PC-3 (cell line): Measurements from ENCODE around the gene GFY. TPM values are rescaled to one million over a fixed set of nuclear protein-coding genes. Genes with fewer than 3 reads are reported as not detected.

Experiments
- ATAC-seq: fragments of 200-7000 bp; cut with Tn5 transposase; 2 replicates; pipeline ENCODE4 v1.9.1; 2020; ENCODE audit warnings: mild to moderate bottlenecking, moderate library complexity
- BruUV-seq: library from RNA; stranded (reverse); fragments of 400-500 nt; replicated peaks from 2 replicates; lab custom pipeline; 2021; lab: Mats Ljungman, UMichigan
- CTCF ChIA-PET: fragments of 300-600 bp; sonication (Branson Sonifier 250); formaldehyde crosslinking; loops from one replicate; lab custom pipeline; 2022; ENCODE audit warnings: antibody characterized with exemption; lab: Charles Lee
- POLR2A ChIA-PET: fragments of 300-600 bp; sonication (Branson Sonifier 250); formaldehyde crosslinking; loops from one replicate; lab custom pipeline; 2022; ENCODE audit warnings: antibody characterized with exemption; ENCODE audit not compliant: unreplicated experiment; lab: Charles Lee
- DNase-seq: peaks from one replicate; pipeline ENCODE4 v3.0.0-alpha.2; 2015
- H2AFZ ChIP-seq: fragments of 300-600 bp; sonication (generic); 2 replicates; pipeline ENCODE4 v1.6.0; 2016; ENCODE audit warnings: antibody characterized with exemption, low read length
- H3F3A ChIP-seq: fragments of 300-600 bp; sonication (generic); one replicate; pipeline ENCODE4 v1.6.0; 2017; ENCODE audit warnings: antibody characterized with exemption, low read length, control low read depth, mild to moderate bottlenecking; ENCODE audit not compliant: unreplicated experiment
- H3K27ac ChIP-seq: fragments of 300-600 bp; sonication (generic); 2 replicates; pipeline ENCODE4 v1.5.1; 2016; ENCODE audit warnings: mild to moderate bottlenecking, low read length
- H3K27me3 ChIP-seq: fragments of 300-600 bp; sonication (generic); 2 replicates; pipeline ENCODE4 v1.6.1; 2016; ENCODE audit warnings: low read length, mixed read lengths
- H3K36me3 ChIP-seq: fragments of 300-600 bp; sonication (generic); 2 replicates; pipeline ENCODE4 v1.6.1; 2016; ENCODE audit warnings: low read depth, mixed run types, low read length, mixed read lengths
- H3K4me1 ChIP-seq: fragments of 300-600 bp; sonication (generic); 2 replicates; pipeline ENCODE4 v1.5.1; 2016; ENCODE audit warnings: low read length; ENCODE audit not compliant: insufficient read depth
- H3K4me2 ChIP-seq: fragments of 300-600 bp; sonication (generic); 2 replicates; pipeline ENCODE4 v1.6.0; 2016; ENCODE audit warnings: low read length
- H3K4me3 ChIP-seq: fragments of 300-600 bp; sonication (generic); 2 replicates; pipeline ENCODE4 v1.5.1; 2016; ENCODE audit warnings: mild to moderate bottlenecking, low read length, mixed read lengths
- H3K79me2 ChIP-seq: fragments of 300-600 bp; sonication (generic); 2 replicates; pipeline ENCODE4 v1.6.1; 2017; ENCODE audit warnings: low read length, mixed read lengths
- H3K9ac ChIP-seq: fragments of 300-600 bp; sonication (generic); 2 replicates; pipeline ENCODE4 v1.6.0; 2016; ENCODE audit warnings: mild to moderate bottlenecking, low read length
- H3K9me2 ChIP-seq: fragments of 300-600 bp; sonication (generic); replicated peaks from 2 replicates; pipeline ENCODE4 v1.6.1; 2016; ENCODE audit warnings: mixed run types, low read length, mixed read lengths
- H3K9me3 ChIP-seq: fragments of 300-600 bp; sonication (generic); 2 replicates; pipeline ENCODE4 v1.6.1; 2016; ENCODE audit warnings: low read length, mixed read lengths
- H4K20me1 ChIP-seq: fragments of 300-600 bp; sonication (generic); 2 replicates; pipeline ENCODE4 v1.6.1; 2016; ENCODE audit warnings: low read length, mixed read lengths
- EZH2 ChIP-seq: fragments of 300-600 bp; sonication (generic); IDR thresholded peaks from one replicate; pipeline ENCODE4 v1.6.1; 2017; ENCODE audit warnings: antibody characterized with exemption, mild to moderate bottlenecking, low read length; ENCODE audit not compliant: unreplicated experiment
- EZH2phosphoT487 ChIP-seq: fragments of 300-600 bp; sonication (generic); IDR thresholded peaks from 2 replicates; pipeline ENCODE4 v1.6.1; 2018; ENCODE audit warnings: mild to moderate bottlenecking, antibody characterized with exemption, low read length, borderline replicate concordance
- intact Hi-C: fragments of 100-400 bp; cut with micrococcal nuclease; formaldehyde crosslinking; loops from 2 replicates; pipeline ENCODE4 v1.9.0; 2023
- total RNA-seq: library from RNA; depleted of rRNA; stranded (reverse); fragments of >200 nt; gene quantifications from 2 replicates; pipeline ENCODE4 v1.2.3, GENCODE V29; 2014
- TF ChIP-seq, protein P1 (sequence below): fragments of 300-600 bp; sonication (generic); conservative IDR thresholded peaks from 2 replicates; pipeline ENCODE4 v1.5.1; 2017; ENCODE audit warnings: antibody characterized with exemption, low read depth, mild to moderate bottlenecking, low read length

GFY gene
- total RNA-seq, 1 experiment from 2014 or later = not detected

- H3K4me2 ChIP-seq = no peak overlapping the region
- H3K9ac ChIP-seq = no peak overlapping the region
- intact Hi-C loops = no loop called here
- CTCF ChIA-PET = no interaction called here
- H3K36me3 ChIP-seq = peaks cover 3% of the 10 kb centered on the region; the same call in 1 of the 2 replicates
- H2AFZ ChIP-seq = no peak overlapping the region
- no peak overlapping the region for H3K27ac ChIP-seq
- ATAC-seq (no peak), DNase-seq (no peak)
- no TSS peak for BruUV-seq
- H3F3A ChIP-seq = no peaks in the 10 kb centered on the region
- POLR2A ChIA-PET = no interaction called here
- no peaks in the 10 kb centered on the region for H3K27me3 ChIP-seq
- no peak overlapping the region for H3K4me3 ChIP-seq
- no peaks in the 10 kb centered on the region for H3K9me3 ChIP-seq
- peaks cover 8% of the 10 kb centered on the region; the same call in 1 of the 2 replicates for H3K4me1 ChIP-seq
- no peaks in the 10 kb centered on the region for H4K20me1 ChIP-seq
- TF ChIP-seq EZH2phosphoT487 = no peak
- TF ChIP-seq, protein P1, sequence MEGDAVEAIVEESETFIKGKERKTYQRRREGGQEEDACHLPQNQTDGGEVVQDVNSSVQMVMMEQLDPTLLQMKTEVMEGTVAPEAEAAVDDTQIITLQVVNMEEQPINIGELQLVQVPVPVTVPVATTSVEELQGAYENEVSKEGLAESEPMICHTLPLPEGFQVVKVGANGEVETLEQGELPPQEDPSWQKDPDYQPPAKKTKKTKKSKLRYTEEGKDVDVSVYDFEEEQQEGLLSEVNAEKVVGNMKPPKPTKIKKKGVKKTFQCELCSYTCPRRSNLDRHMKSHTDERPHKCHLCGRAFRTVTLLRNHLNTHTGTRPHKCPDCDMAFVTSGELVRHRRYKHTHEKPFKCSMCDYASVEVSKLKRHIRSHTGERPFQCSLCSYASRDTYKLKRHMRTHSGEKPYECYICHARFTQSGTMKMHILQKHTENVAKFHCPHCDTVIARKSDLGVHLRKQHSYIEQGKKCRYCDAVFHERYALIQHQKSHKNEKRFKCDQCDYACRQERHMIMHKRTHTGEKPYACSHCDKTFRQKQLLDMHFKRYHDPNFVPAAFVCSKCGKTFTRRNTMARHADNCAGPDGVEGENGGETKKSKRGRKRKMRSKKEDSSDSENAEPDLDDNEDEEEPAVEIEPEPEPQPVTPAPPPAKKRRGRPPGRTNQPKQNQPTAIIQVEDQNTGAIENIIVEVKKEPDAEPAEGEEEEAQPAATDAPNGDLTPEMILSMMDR = no peak
- no peak for TF ChIP-seq EZH2
- H3K9me2 ChIP-seq = no peaks in the 10 kb centered on the region
- H3K79me2 ChIP-seq = peaks cover 18% of the 10 kb centered on the region
Observed at GRCh38 chr19:49447485-49448431, 22.6 kb downstream of the GFY start.

DNA sequence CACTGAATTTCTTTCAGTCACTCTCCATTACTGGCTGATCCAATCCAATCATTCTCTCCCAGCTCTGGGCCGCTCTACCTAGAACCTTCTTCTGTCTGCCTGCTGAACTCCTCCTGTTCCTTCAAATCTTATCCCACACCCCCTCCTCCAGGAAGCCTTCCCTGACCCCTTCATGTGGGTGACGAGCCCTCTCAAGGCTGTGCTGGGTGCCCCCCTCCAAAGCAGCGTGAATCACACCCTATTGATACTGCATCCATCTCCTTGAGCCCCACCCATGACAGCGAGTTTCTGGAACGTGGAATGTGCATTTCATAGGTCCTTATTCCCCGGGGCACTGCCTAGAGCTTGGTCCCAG is 23.2 kb downstream of the GFY start:
- Histone ChIP-seq H2AFZ (no peak overlapping the region), H3K79me2 (peaks cover 18% of the 10 kb centered on the region), H3K4me1 (peaks cover 8% of the 10 kb centered on the region; the same call in 1 of the 2 replicates), H3K27ac (no peak overlapping the region), H3K9ac (no peak overlapping the region), H3K9me2 (no peaks in the 10 kb centered on the region), H3K4me2 (no peak overlapping the region), H3K9me3 (no peaks in the 10 kb centered on the region), H3F3A (no peaks in the 10 kb centered on the region), H3K27me3 (no peaks in the 10 kb centered on the region), H3K36me3 (peaks cover 3% of the 10 kb centered on the region; the same call in 1 of the 2 replicates), H4K20me1 (no peaks in the 10 kb centered on the region), H3K4me3 (no peak overlapping the region)
- ChIA-PET CTCF (no interaction called here), POLR2A (no interaction called here)
- intact Hi-C loops = no loop called here
- DNase-seq (no peak), ATAC-seq (no peak)
- TF ChIP-seq, protein P1 = no peak
- TF ChIP-seq EZH2phosphoT487 (no peak), EZH2 (no peak)
- no TSS peak for BruUV-seq

- peak overlapping the region; percentile 80 for H3K4me3 ChIP-seq
- ATAC-seq (no peak), DNase-seq (no peak)
- peak overlapping the region; percentile 86 for H3K9ac ChIP-seq
- H3K4me1 ChIP-seq = peaks cover 8% of the 10 kb centered on the region; the same call in 1 of the 2 replicates
- no peaks in the 10 kb centered on the region for H3F3A ChIP-seq
- no peaks in the 10 kb centered on the region for H4K20me1 ChIP-seq
- H2AFZ ChIP-seq = no peak overlapping the region
- no peaks in the 10 kb centered on the region for H3K27me3 ChIP-seq
- H3K9me3 ChIP-seq = no peaks in the 10 kb centered on the region
- peak overlapping the region; percentile 88 for H3K4me2 ChIP-seq
- H3K27ac ChIP-seq = no peak overlapping the region
- ChIA-PET POLR2A (no interaction called here), CTCF (no interaction called here)
- peaks cover 18% of the 10 kb centered on the region for H3K79me2 ChIP-seq
- TF ChIP-seq EZH2 (no peak), EZH2phosphoT487 (no peak)
- TF ChIP-seq, protein P1 = no peak
- H3K9me2 ChIP-seq = no peaks in the 10 kb centered on the region
- intact Hi-C loops = no loop called here
- peaks cover 3% of the 10 kb centered on the region; the same call in 1 of the 2 replicates for H3K36me3 ChIP-seq
- BruUV-seq = no TSS peak
Observed at GRCh38 chr19:49450405-49450804, 25.2 kb downstream of the GFY start.
